ENCODE measurements around the gene ZNF768.

ZNF768 gene

GRCh38 chr16:30561089-30561816 is 34.9 kb upstream of the ZNF768 start:
- no peak for DNase-seq (ENCODE audit: low read depth)
- peak overlapping the region; percentile 43 for H3K4me3 ChIP-seq (ENCODE audit: low read length)
- no peak for TF ChIP-seq CTCF (conservative IDR thresholded peaks at IDR 0.05; ENCODE audit: low read length)

- DNase-seq (ENCODE audit: low read depth), result no peak
- no peak for TF ChIP-seq CTCF (conservative IDR thresholded peaks at IDR 0.05; ENCODE audit: low read length)
- H3K4me3 ChIP-seq (ENCODE audit: low read length), result no peak overlapping the region
Observed at GRCh38 chr16:30559690-30560089, 33.3 kb upstream of the ZNF768 start.

GRCh38 chr16:30558789-30559377 is 32.5 kb upstream of the ZNF768 start:
- peak overlapping the region; percentile 56 for H3K4me3 ChIP-seq (ENCODE audit: low read length)
- no peak for TF ChIP-seq CTCF (conservative IDR thresholded peaks at IDR 0.05; ENCODE audit: low read length)
- DNase-seq (ENCODE audit: low read depth), result no peak

GRCh38 chr16:30557957-30558788 is 31.8 kb upstream of the ZNF768 start, which contains the start of gene ZNF764:
TSS of gene ZNF764 (minus strand) at chr16:30558374. CDS start at chr16:30558182, 192 bp downstream.
- H3K4me3 ChIP-seq (ENCODE audit: low read length), result peak within 1 kb of the TSS; percentile 76
- TF ChIP-seq CTCF (conservative IDR thresholded peaks at IDR 0.05; ENCODE audit: low read length), result no peak
- DNase-seq (ENCODE audit: low read depth), result peak; percentile 97

- TF ChIP-seq CTCF (conservative IDR thresholded peaks at IDR 0.05; ENCODE audit: low read length), result no peak
- peak overlapping the region; percentile 76 for H3K4me3 ChIP-seq (ENCODE audit: low read length)
- no peak for DNase-seq (ENCODE audit: low read depth)
Observed at GRCh38 chr16:30557707-30557956, 31.3 kb upstream of the ZNF768 start.

- no peak for DNase-seq (ENCODE audit: low read depth)
- TF ChIP-seq CTCF (conservative IDR thresholded peaks at IDR 0.05; ENCODE audit: low read length), result no peak
- H3K4me3 ChIP-seq (ENCODE audit: low read length), result no peak overlapping the region
Observed at GRCh38 chr16:30556125-30556473, 29.7 kb upstream of the ZNF768 start.
